HL-60 (cell line): ENCODE measurements around the gene UNC13B.

Source experiments
- DNase-seq, 2 experiments: peaks; one replicate each; pipeline ENCODE4 v3.0.0-alpha.2; 2010 to 2020; ENCODE audit warnings: low read depth in 1 of 2, low spot score in 1 of 2
- H3K27ac ChIP-seq: fragments of 250-450 bp; sonication (Bioruptor Pico); replicated peaks from 2 replicates; pipeline ENCODE4 v1.5.1; 2020; ENCODE audit warnings: mild to moderate bottlenecking, moderate library complexity
- H3K27me3 ChIP-seq: fragments of 250-450 bp; sonication (Bioruptor Pico); 2 replicates; pipeline ENCODE4 v1.5.1; 2021; ENCODE audit warnings: mild to moderate bottlenecking, moderate library complexity; ENCODE audit not compliant: insufficient read depth, poor library complexity, severe bottlenecking
- H3K4me3 ChIP-seq: replicated peaks from 2 replicates; pipeline ENCODE4 v1.5.1; 2011; ENCODE audit warnings: mild to moderate bottlenecking, control low read depth, low read length; ENCODE audit not compliant: insufficient read depth
- GABPA ChIP-seq: IDR thresholded peaks from 2 replicates; pipeline ENCODE4 v1.6.1; 2012; ENCODE audit warnings: low read depth
- POLR2AphosphoS5 ChIP-seq: IDR thresholded peaks from 2 replicates; pipeline ENCODE4 v1.6.1; 2012; ENCODE audit warnings: low read depth
- SPI1 ChIP-seq: IDR thresholded peaks from 2 replicates; pipeline ENCODE4 v1.6.1; 2012; ENCODE audit warnings: low read depth, mild to moderate bottlenecking, borderline replicate concordance
- TF ChIP-seq, protein P1 (sequence below): IDR thresholded peaks from one replicate; pipeline ENCODE4 v1.5.1; 2011; ENCODE audit warnings: low read length, control low read depth, inconsistent platforms; ENCODE audit not compliant: insufficient read depth
- TF ChIP-seq, protein P2 (sequence below): IDR thresholded peaks from 2 replicates; pipeline ENCODE4 v1.6.1; 2012; ENCODE audit warnings: low read depth; ENCODE audit not compliant: insufficient replicate concordance

UNC13B gene

DNA sequence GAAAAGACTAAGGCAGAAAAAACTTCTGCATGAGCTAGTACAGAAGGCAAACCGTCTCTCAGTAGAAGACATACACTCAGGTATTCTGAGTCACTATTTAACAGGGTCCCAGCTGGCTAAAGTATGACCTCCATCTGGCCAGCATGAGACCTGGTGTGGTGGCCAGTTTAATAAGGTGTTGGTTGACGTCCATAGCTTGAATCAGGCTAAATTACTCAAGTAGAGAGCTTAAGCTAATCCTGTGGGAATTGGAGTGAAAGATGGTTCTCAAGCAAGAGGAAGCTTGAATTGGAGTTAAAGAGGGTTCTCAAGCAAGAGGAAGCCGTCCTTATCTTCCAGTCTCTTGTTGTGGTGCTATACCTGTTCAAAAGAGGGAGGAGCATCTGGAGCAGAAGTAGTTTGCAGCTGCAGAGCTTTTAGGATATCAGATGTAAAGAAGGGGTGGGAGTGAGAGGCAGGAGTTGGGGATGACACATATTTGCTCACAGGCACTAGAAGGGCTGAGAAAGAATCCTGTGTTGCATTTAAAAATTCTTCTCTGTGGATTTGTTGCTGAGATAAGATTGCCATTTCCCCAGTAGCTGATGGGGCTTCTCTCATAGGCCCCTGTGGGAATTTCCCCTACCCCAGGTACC lies 192.0 kb downstream of the UNC13B start:
- H3K4me3 ChIP-seq = no peak overlapping the region
- no peak for DNase-seq
- no peaks in the 10 kb centered on the region for H3K27me3 ChIP-seq
- TF ChIP-seq, protein P1, sequence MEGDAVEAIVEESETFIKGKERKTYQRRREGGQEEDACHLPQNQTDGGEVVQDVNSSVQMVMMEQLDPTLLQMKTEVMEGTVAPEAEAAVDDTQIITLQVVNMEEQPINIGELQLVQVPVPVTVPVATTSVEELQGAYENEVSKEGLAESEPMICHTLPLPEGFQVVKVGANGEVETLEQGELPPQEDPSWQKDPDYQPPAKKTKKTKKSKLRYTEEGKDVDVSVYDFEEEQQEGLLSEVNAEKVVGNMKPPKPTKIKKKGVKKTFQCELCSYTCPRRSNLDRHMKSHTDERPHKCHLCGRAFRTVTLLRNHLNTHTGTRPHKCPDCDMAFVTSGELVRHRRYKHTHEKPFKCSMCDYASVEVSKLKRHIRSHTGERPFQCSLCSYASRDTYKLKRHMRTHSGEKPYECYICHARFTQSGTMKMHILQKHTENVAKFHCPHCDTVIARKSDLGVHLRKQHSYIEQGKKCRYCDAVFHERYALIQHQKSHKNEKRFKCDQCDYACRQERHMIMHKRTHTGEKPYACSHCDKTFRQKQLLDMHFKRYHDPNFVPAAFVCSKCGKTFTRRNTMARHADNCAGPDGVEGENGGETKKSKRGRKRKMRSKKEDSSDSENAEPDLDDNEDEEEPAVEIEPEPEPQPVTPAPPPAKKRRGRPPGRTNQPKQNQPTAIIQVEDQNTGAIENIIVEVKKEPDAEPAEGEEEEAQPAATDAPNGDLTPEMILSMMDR = no peak
- TF ChIP-seq POLR2AphosphoS5 (no peak), GABPA (no peak), SPI1 (no peak)
- TF ChIP-seq, protein P2, sequence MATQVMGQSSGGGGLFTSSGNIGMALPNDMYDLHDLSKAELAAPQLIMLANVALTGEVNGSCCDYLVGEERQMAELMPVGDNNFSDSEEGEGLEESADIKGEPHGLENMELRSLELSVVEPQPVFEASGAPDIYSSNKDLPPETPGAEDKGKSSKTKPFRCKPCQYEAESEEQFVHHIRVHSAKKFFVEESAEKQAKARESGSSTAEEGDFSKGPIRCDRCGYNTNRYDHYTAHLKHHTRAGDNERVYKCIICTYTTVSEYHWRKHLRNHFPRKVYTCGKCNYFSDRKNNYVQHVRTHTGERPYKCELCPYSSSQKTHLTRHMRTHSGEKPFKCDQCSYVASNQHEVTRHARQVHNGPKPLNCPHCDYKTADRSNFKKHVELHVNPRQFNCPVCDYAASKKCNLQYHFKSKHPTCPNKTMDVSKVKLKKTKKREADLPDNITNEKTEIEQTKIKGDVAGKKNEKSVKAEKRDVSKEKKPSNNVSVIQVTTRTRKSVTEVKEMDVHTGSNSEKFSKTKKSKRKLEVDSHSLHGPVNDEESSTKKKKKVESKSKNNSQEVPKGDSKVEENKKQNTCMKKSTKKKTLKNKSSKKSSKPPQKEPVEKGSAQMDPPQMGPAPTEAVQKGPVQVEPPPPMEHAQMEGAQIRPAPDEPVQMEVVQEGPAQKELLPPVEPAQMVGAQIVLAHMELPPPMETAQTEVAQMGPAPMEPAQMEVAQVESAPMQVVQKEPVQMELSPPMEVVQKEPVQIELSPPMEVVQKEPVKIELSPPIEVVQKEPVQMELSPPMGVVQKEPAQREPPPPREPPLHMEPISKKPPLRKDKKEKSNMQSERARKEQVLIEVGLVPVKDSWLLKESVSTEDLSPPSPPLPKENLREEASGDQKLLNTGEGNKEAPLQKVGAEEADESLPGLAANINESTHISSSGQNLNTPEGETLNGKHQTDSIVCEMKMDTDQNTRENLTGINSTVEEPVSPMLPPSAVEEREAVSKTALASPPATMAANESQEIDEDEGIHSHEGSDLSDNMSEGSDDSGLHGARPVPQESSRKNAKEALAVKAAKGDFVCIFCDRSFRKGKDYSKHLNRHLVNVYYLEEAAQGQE = no peak
- no peak overlapping the region for H3K27ac ChIP-seq

DNA sequence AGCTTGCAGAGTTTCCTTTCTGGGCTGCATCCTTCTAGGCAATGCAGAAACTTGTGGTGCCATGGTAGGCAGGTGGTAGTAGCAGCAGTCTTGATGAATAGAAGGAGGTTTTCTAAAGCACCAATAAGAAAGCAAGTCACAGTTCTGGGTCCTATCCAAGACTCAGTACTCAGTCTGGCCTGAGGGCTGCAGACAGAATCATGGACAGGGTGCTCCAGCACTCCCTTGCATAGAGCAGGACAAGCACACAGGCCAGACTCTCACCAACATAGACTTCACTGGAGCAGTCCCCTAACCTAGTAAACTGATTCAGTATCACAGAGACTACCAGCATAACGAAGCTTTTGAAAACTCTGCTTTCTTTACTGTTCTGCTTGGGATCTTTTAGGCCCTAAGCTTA lies 194.1 kb downstream of the UNC13B start:
- Histone ChIP-seq H3K27me3 (no peaks in the 10 kb centered on the region), H3K4me3 (no peak overlapping the region), H3K27ac (no peak overlapping the region)
- DNase-seq = no peak
- TF ChIP-seq, protein P2 = no peak
- TF ChIP-seq SPI1 (no peak), GABPA (no peak), POLR2AphosphoS5 (no peak)
- TF ChIP-seq, protein P1 = no peak

DNA sequence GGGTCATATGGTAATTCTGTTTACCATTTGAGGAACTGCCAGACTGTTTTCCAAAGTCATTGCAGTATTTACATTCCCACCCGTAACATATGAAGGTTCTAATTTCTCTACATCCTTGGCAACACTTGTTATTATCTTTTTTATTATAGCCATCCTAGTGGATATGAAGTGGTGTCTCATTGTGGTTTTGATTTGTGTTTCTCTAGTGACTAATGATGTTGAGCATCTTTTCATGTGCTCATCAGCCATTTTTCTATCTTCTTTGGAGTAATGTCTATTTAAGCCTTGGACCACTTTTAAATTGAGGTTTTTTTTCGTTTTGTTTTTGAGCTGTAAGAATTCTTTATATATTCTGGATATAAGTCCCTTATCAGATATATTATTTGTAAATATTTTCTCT lies 195.3 kb downstream of the UNC13B start:
- no peak for DNase-seq
- Histone ChIP-seq H3K27ac (no peak overlapping the region), H3K27me3 (no peaks in the 10 kb centered on the region), H3K4me3 (no peak overlapping the region)
- no peak for TF ChIP-seq SPI1
- TF ChIP-seq, protein P2 = no peak
- TF ChIP-seq, protein P1 = no peak
- TF ChIP-seq POLR2AphosphoS5 = no peak
- no peak for TF ChIP-seq GABPA
